Embryonic facial prominence (tissue), 1 donor: ENCODE data around the gene CFAP70.

Experiments
- DNase-seq: peaks from one replicate; pipeline ENCODE4 v3.0.0-alpha.2; 2016; ENCODE audit errors: extremely low spot score

The CFAP70 gene

GRCh38 chr10:73252445-73253224 lies 106.0 kb downstream of the CFAP70 start, which contains the start of gene MRPS16:
TSS of gene MRPS16 (minus strand) at chr10:73252644. CDS start at chr10:73252482, 162 bp downstream.
- peak; percentile 94 for DNase-seq

GRCh38 chr10:73251683-73252444 lies 106.8 kb downstream of the CFAP70 start:
- DNase-seq: no peak

DNA sequence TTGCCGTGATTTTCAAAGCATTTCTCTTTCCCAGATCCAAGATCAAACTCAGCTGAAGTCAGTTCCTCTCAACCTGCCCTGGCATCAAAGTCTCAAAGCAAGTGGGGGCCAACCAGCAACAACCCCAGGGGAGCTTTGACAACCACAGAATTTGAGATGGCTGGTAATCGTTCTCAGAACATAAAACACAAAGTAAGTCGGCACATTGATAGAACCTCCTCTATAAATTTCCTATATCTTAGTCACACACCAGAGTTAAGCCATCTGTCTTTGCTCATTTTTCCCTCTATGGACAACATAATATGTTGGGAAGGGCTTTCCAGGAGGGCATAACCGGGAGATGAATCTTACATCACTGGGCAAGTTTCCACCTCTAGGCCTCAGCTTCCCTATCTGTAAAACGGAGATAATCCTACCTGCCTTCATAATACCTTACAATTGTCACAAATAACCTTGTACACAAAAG lies 110.4 kb downstream of the CFAP70 start:
- DNase-seq: no peak

GRCh38 chr10:73247509-73248258 lies 111.0 kb downstream of the CFAP70 start:
- no peak for DNase-seq

- peak; percentile 90 for DNase-seq
Measured at GRCh38 chr10:73246646-73247508, 111.8 kb downstream of the CFAP70 start, which contains the start of gene DNAJC9. TSS of gene DNAJC9 (minus strand) at chr10:73247255. CDS start at chr10:73247189, 66 bp downstream.

DNA sequence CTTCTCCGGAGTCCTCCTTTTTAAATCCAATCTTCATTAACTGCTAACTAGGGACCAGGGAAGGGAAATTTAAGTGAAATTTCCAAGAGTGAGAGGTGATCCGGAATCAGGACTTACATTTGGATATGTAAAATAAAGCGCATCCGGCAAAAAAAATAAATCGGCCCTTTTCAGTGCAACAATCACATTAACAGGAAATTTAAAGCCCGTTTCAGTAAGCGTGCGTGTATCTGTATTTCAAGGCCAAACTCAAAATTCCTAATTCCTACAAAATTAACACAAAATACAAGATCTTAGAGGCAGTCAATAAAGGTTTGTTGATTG lies 112.4 kb downstream of the CFAP70 start:
- DNase-seq: no peak

DNA sequence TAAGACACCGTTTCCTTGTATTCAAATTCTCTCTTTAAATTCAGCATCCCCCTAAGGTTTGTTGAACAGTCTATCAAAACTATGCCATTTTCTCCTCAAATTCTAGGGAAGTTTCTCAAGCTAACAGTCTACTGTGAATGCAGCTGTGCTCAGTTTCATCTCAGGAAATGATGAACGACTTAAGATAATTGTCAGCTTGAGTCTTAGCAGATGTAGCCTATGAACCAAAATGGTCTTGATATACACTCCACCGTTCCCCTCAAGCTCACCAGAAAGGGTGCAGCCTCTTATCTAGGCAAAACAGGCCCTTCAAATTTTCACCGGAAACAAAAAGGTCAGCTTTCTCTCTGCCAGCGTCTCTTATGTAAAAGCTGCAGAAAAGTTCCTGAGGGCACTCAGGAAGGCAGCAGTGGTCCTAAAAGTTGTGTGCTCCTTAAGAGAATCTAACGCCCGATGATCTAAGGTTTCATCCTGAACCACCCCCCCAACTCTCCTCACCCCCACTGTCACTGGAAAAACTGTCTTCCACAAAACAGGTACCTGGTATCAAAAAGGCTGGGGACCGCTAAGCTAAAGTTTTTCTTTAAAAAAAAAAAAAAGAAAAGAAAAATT lies 113.7 kb downstream of the CFAP70 start:
- DNase-seq: no peak

DNA sequence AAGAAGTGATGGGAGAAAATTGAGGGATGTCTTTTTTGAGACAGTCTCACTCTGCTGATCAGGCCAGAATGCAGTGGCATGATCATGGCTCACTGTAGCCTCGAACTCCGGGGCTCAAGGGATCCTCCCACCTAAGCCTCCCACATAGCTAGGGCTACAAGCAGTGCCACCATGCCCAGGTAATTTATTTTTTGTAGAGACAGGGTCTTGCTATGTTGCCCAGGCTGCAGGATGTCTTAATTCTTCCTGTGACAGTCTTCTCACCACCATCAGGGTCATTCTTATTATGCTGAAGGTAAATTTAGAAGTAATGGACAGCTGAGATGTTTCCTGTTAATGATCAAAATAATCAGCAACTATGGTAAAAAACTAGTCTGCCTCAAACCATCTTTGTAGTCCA lies 118.8 kb downstream of the CFAP70 start:
- DNase-seq: no peak

DNA sequence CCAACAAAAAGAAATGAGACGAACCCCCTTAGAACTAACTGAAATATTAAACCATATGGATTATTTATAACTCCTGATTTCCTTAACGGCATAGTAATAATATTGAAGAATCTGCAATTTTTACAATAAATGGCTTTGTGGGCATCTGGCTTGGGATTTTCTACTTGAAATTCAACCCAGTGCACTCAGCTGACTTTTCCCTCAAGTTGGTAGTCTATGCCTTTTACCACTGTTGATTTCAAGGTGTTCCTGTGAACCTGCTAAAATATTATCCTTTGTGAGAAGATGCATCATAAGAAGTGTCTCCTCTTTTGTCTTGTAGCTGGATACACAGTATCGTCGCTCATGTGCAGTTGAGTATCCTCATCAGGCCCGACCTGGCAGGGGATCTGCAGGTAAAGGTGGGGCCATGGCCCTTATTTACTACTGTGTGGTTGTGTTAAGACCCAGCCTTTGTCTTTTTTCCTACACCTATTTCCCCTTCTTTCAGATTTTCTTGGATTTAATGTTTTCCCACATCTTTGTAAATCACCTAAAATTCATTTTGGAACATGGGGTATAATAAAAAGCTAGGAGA lies 119.6 kb downstream of the CFAP70 start:
- DNase-seq: no peak

GRCh38 chr10:73234695-73235094 lies 124.0 kb downstream of the CFAP70 start:
- DNase-seq: no peak

DNA sequence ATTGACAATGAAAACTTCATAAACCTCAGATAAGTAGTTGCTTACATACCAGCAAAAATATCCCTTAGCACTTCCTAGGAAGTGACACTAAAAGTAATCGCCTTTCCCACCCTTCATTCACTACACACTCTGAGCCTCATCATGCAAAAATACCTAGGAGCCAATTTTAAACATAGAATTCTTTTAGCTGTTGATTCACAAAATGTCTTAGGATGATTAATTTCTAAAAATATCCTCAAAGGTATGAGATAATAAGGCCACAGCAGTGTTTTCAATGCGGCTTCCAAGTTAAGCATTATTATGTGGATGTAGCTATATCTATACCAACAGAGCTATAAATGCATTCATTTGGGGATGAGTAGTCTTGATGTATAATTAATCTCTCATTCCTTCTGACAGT lies 124.8 kb downstream of the CFAP70 start:
- DNase-seq: no peak

GRCh38 chr10:73232887-73233286 lies 125.8 kb downstream of the CFAP70 start:
- DNase-seq: no peak

DNA sequence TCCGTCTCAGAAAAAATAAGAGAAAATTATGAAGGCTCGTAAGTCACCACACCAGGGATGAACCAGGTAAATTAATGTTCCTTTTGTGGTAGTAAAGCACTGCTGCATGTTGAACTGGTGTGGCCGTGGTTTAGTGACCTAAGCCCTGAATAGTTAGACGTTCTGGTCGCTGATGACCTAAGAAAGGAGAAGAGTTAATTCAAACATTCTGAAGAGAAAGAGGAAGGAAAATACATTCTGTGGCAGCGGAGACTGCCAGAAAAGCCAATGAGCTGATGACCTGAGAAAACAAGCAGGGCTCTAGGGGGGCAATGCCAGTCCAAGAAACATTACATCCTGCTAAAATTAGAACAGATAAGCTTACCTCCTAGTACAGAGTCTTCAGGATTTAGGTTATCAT lies 129.1 kb downstream of the CFAP70 start:
- no peak for DNase-seq

- no peak for DNase-seq
Measured at GRCh38 chr10:73228247-73228646, 130.4 kb downstream of the CFAP70 start.

DNA sequence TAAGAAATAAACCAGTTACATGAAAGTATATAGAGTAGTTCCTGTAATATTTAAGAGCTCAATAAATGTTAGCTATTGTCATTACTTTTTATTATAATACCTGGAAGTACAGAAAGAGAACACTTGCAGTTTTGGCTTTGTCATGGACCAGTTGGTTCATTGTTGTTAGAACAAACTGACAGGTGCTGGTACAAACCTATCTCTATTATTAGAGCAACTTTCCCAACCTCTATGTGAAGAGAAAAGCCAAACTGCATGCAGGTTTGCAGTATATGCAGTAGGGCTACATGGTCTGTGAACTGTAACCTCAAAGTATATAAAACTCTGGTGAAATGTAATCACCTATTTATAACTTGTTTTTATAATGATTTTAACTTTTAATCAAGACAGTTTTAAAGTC lies 132.0 kb downstream of the CFAP70 start:
- DNase-seq: no peak

DNA sequence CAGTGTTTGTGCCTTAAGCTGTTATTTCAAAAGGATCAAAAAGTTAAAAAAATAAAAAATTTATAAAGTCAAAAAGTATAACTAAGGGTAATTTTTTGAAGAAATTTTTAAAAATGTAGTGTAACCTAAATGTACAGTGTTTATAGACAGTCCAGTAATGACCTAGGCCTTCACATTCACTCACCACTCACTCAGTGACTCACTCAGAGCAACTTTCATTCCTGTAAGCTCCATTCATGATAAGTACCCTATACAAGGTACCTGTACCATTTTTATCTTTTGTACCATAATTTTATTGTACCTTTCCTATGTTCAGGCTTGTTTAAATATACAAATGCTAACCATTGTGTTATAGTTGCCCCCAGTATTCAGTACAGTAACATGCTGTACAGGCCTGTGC lies 133.1 kb downstream of the CFAP70 start:
- DNase-seq: no peak

GRCh38 chr10:73220989-73221388 lies 137.7 kb downstream of the CFAP70 start:
- DNase-seq: no peak

DNA sequence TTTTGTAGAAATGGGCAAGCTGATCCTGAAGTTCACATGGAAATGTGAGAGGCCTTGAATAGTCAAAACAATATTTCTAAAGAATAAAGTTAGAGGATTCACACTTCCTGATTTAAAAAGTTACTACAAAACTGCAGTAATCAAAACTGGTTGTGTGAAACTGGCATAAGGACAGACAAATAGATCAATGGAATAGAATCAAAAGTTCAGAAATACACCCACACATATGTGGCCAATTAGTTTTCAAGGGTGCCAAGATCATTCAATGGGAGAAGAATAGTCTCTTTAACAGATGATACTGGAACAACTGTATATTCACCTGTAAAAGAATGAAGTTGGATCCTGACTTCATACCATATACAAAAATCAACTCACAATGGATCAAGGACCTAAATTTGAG lies 139.3 kb downstream of the CFAP70 start:
- DNase-seq: no peak

DNA sequence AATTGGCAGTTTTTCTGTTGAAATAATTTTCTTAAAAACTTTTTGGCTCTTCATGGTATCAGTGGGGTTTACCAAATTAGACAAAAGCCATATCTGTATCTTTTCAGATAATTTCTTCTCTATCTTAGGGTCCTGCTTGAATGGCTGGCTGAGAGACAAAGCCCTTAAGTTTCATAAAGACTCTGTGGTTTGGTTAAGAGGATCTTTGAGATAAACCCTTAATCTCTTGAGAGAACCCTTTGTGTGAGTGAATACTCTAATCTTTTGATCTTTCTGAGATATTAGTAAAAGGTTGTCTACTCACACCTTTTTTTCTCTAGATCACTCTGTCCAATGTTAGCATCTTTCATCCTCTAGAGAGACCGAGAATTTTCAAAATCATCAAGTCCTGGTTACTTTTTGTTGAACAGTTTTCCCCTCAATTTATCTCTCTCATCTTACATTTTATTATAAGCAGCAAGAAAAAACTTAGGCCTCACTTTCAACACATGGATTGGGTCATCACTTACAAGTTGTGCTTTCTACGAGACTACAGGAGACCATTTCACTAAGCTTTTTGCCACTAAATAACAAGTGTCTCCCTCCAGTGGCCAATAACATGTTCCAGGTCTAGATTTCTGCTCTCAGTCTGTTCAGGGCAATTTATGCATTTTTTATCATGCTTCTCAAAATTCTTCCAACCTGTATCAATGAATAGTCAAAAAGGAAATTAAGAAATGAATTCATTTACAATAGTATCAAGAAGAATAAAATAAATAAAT lies 140.1 kb downstream of the CFAP70 start:
- no peak for DNase-seq

- no peak for DNase-seq
Measured at GRCh38 chr10:73217628-73218027, 141.0 kb downstream of the CFAP70 start.
